Large intestine (tissue), 3 donors: ENCODE results near the gene TBC1D22A. TPM values are rescaled to one million over a fixed set of nuclear protein-coding genes. Genes with fewer than 3 reads are reported as not detected.

Experiments
- DNase-seq, 2 donors: peaks; one replicate each; pipeline versions ENCODE4 v3.0.0 to v3.0.0-alpha.2; 2013
- H3K27ac ChIP-seq: one replicate; pipeline ENCODE4 v1.5.1; 2013; ENCODE audit warnings: low read length
- H3K27me3 ChIP-seq: 2 replicates; pipeline ENCODE4 v1.6.1; 2013; ENCODE audit warnings: low read length; ENCODE audit not compliant: control insufficient read depth, insufficient read depth
- H3K36me3 ChIP-seq: 2 replicates; pipeline ENCODE4 v1.6.1; 2013; ENCODE audit warnings: low read length; ENCODE audit not compliant: control insufficient read depth, insufficient read depth
- H3K4me1 ChIP-seq: one replicate; pipeline ENCODE4 v1.6.1; 2013; ENCODE audit warnings: low read length; ENCODE audit not compliant: control insufficient read depth, insufficient read depth
- H3K4me3 ChIP-seq: one replicate; pipeline ENCODE4 v1.5.1; 2013; ENCODE audit warnings: low read length
- H3K9me3 ChIP-seq: one replicate; pipeline ENCODE4 v1.6.1; 2013; ENCODE audit warnings: mild to moderate bottlenecking, low read depth, low read length, moderate library complexity; ENCODE audit not compliant: control insufficient read depth
- WGBS: methylation state at CpG from one replicate; pipeline ENCODE4 v1.1.5; 2013; ENCODE audit warnings: low lambda C conversion rate; ENCODE audit not compliant: insufficient coverage; 5-methylcytosine and 5-hydroxymethylcytosine counted together
- polyA plus RNA-seq: library from polyadenylated mRNA; unstranded; fragments of 120-200 nt; gene quantifications from one replicate; pipeline ENCODE4 v1.2.1, GENCODE V29; 2013

Gene TBC1D22A
- polyA plus RNA-seq, 1 donor: 21.5 TPM

GRCh38 chr22:46896166-46896565, 133.7 kb downstream of the TBC1D22A start:
- Histone ChIP-seq H3K27ac (no peak overlapping the region), H3K4me3 (no peak overlapping the region), H3K9me3 (no peaks in the 10 kb centered on the region), H3K36me3 (peaks cover 35% of the 10 kb centered on the region), H3K4me1 (no peaks in the 10 kb centered on the region), H3K27me3 (no peaks in the 10 kb centered on the region)
- WGBS: 100% methylated on average over 1 of the region's 4 CpGs
- no peak for DNase-seq

- H3K27me3 ChIP-seq: no peaks in the 10 kb centered on the region
- WGBS: 100% methylated on average over 3 of the region's 13 CpGs
- peaks cover 32% of the 10 kb centered on the region for H3K36me3 ChIP-seq
- no peak for DNase-seq
- H3K4me1 ChIP-seq: no peaks in the 10 kb centered on the region
- no peaks in the 10 kb centered on the region for H3K9me3 ChIP-seq
- H3K4me3 ChIP-seq: no peak overlapping the region
- no peak overlapping the region for H3K27ac ChIP-seq
These were observed 134.3 kb downstream of the TBC1D22A start for GRCh38 chr22:46896568-46897245.

GRCh38 chr22:46897246-46897623, 134.8 kb downstream of the TBC1D22A start:
- no peak overlapping the region for H3K27ac ChIP-seq
- H3K4me1 ChIP-seq: no peaks in the 10 kb centered on the region
- WGBS: no CpG with 5 or more reads among the region's 4 CpGs
- H3K27me3 ChIP-seq: no peaks in the 10 kb centered on the region
- H3K9me3 ChIP-seq: no peaks in the 10 kb centered on the region
- H3K4me3 ChIP-seq: no peak overlapping the region
- DNase-seq: no peak
- peaks cover 30% of the 10 kb centered on the region for H3K36me3 ChIP-seq

GRCh38 chr22:46900549-46900948, 138.1 kb downstream of the TBC1D22A start:
- Histone ChIP-seq H3K9me3 (no peaks in the 10 kb centered on the region), H3K27ac (no peak overlapping the region), H3K36me3 (peaks cover 19% of the 10 kb centered on the region), H3K4me3 (no peak overlapping the region), H3K27me3 (no peaks in the 10 kb centered on the region), H3K4me1 (no peaks in the 10 kb centered on the region)
- DNase-seq: no peak
- WGBS: 92% methylated on average over 2 of the region's 5 CpGs

- H3K36me3 ChIP-seq: peaks cover 22% of the 10 kb centered on the region
These were observed 140.0 kb downstream of the TBC1D22A start for GRCh38 chr22:46902436-46902835.

GRCh38 chr22:46902998-46903916, 140.8 kb downstream of the TBC1D22A start:
- no CpG with 5 or more reads among the region's 29 CpGs for WGBS
- DNase-seq: no peak

More at GRCh38 chr22:46902436-46902835, 140.0 kb downstream of the TBC1D22A start:
- Histone ChIP-seq H3K4me3 (no peak overlapping the region), H3K4me1 (no peaks in the 10 kb centered on the region), H3K27ac (no peak overlapping the region), H3K9me3 (no peaks in the 10 kb centered on the region), H3K27me3 (no peaks in the 10 kb centered on the region)
- no peak for DNase-seq
- WGBS: 45% methylated on average over 2 of the region's 14 CpGs

GRCh38 chr22:46905415-46905814, 143.0 kb downstream of the TBC1D22A start:
- Histone ChIP-seq H3K4me1 (no peaks in the 10 kb centered on the region), H3K27me3 (no peaks in the 10 kb centered on the region), H3K4me3 (no peak overlapping the region), H3K9me3 (no peaks in the 10 kb centered on the region), H3K27ac (no peak overlapping the region), H3K36me3 (peaks cover 26% of the 10 kb centered on the region)
- WGBS: no CpG with 5 or more reads among the region's 15 CpGs
- DNase-seq: no peak

More at GRCh38 chr22:46902998-46903916, 140.8 kb downstream of the TBC1D22A start:
- H3K4me1 ChIP-seq: no peaks in the 10 kb centered on the region
- H3K27ac ChIP-seq: no peak overlapping the region
- no peaks in the 10 kb centered on the region for H3K27me3 ChIP-seq
- H3K4me3 ChIP-seq: no peak overlapping the region
- peaks cover 24% of the 10 kb centered on the region for H3K36me3 ChIP-seq
- no peaks in the 10 kb centered on the region for H3K9me3 ChIP-seq

- no peaks in the 10 kb centered on the region for H3K4me1 ChIP-seq
- no peaks in the 10 kb centered on the region for H3K27me3 ChIP-seq
- H3K27ac ChIP-seq: no peak overlapping the region
- no peak overlapping the region for H3K4me3 ChIP-seq
- no peak for DNase-seq
- no CpG with 5 or more reads among the region's 8 CpGs for WGBS
- no peaks in the 10 kb centered on the region for H3K9me3 ChIP-seq
- peaks cover 26% of the 10 kb centered on the region for H3K36me3 ChIP-seq
These were observed 143.4 kb downstream of the TBC1D22A start for GRCh38 chr22:46905834-46906233.

- Histone ChIP-seq H3K36me3 (peaks cover 26% of the 10 kb centered on the region), H3K9me3 (no peaks in the 10 kb centered on the region), H3K27ac (no peak overlapping the region), H3K27me3 (no peaks in the 10 kb centered on the region), H3K4me1 (no peaks in the 10 kb centered on the region), H3K4me3 (no peak overlapping the region)
- no peak for DNase-seq
- WGBS: no CpG with 5 or more reads among the region's 18 CpGs
These were observed 144.0 kb downstream of the TBC1D22A start for GRCh38 chr22:46906326-46907045.
